GM18517 (cell line): ENCODE results near the gene BRF1.
"Not testable (repeated sequence)": the region's sequence is repeated elsewhere in the genome, so short reads cannot be mapped to it uniquely, and the experiment has no call there.

ENCODE experiments used
- ATAC-seq: cut with Tn5 transposase; IDR thresholded peaks from one replicate; pipeline ENCODE4 v1.9.1; 2021; ENCODE audit warnings: mild to moderate bottlenecking, moderate library complexity; ENCODE audit not compliant: unreplicated experiment

Gene BRF1

GRCh38 chr14:105333613-105334364 lies 33.0 kb upstream of the BRF1 start:
- no peak for ATAC-seq

- no peak for ATAC-seq
These were observed 32.3 kb upstream of the BRF1 start for GRCh38 chr14:105333020-105333490.

- no peak for ATAC-seq
These were observed 31.6 kb upstream of the BRF1 start for GRCh38 chr14:105332350-105332874.

GRCh38 chr14:105331575-105332349 lies 31.0 kb upstream of the BRF1 start:
- no peak for ATAC-seq

GRCh38 chr14:105330491-105330895 lies 29.7 kb upstream of the BRF1 start:
- ATAC-seq = no peak

GRCh38 chr14:105329411-105330150 lies 28.8 kb upstream of the BRF1 start:
- no peak for ATAC-seq

- ATAC-seq = no peak
These were observed 28.0 kb upstream of the BRF1 start for GRCh38 chr14:105328678-105329390.

GRCh38 chr14:105328070-105328677 lies 27.4 kb upstream of the BRF1 start:
- no peak for ATAC-seq

- ATAC-seq = not testable (repeated sequence)
These were observed 26.9 kb upstream of the BRF1 start for GRCh38 chr14:105327695-105328045.

- ATAC-seq = no peak
These were observed 26.3 kb upstream of the BRF1 start for GRCh38 chr14:105326891-105327694.

- ATAC-seq = no peak
These were observed 25.7 kb upstream of the BRF1 start for GRCh38 chr14:105326568-105326867.

GRCh38 chr14:105325716-105326567 lies 25.1 kb upstream of the BRF1 start:
- ATAC-seq = no peak

GRCh38 chr14:105325303-105325702 lies 24.5 kb upstream of the BRF1 start:
- ATAC-seq = no peak

- no peak for ATAC-seq
These were observed 24.1 kb upstream of the BRF1 start for GRCh38 chr14:105324871-105325270.

GRCh38 chr14:105324080-105324778 lies 23.4 kb upstream of the BRF1 start:
- ATAC-seq = no peak

- ATAC-seq = no peak
These were observed 22.9 kb upstream of the BRF1 start for GRCh38 chr14:105323663-105324062.

GRCh38 chr14:105322791-105323556 lies 22.2 kb upstream of the BRF1 start:
- ATAC-seq = no peak
